Hepatocyte (in vitro differentiated cells): Measurements from ENCODE around the gene LARP1B.
"Not testable (repeated sequence)": the region's sequence is repeated elsewhere in the genome, so short reads cannot be mapped to it uniquely, and the experiment has no call there.

Experiments used
- CTCF ChIP-seq: fragments of 200-600 bp; sonication (generic); IDR thresholded peaks from 2 replicates; pipeline ENCODE4 v1.5.1; 2016; ENCODE audit warnings: antibody characterized with exemption, mild to moderate bottlenecking; ENCODE audit not compliant: poor library complexity
- EZH2 ChIP-seq: fragments of 200-600 bp; sonication (generic); IDR thresholded peaks from 2 replicates; pipeline ENCODE4 v1.6.1; 2016; ENCODE audit warnings: antibody characterized with exemption, mild to moderate bottlenecking, borderline replicate concordance
- EZH2phosphoT487 ChIP-seq: fragments of 200-600 bp; sonication (generic); IDR thresholded peaks from one replicate; pipeline ENCODE4 v1.6.1; 2018; ENCODE audit warnings: antibody characterized with exemption, mild to moderate bottlenecking, low read depth, moderate library complexity; ENCODE audit not compliant: unreplicated experiment, severe bottlenecking

GRCh38 chr4:128047019-128047418, 14.1 kb upstream of the LARP1B start:
- TF ChIP-seq CTCF, EZH2phosphoT487, EZH2: not testable (repeated sequence)
